ENCODE data around the gene CXADR.

- TF ChIP-seq POLR2A (IDR thresholded peaks at IDR 0.05; ENCODE audit: low read length) (no peak), GATA1 (IDR thresholded peaks at IDR 0.05; ENCODE audit: low read depth, low read length) (no peak)
Observed at GRCh38 chr21:17539743-17540341, 27.0 kb downstream of the CXADR start.
